Measurements from ENCODE around the gene AKAP7. TPM values are rescaled to one million over a fixed set of nuclear protein-coding genes. Genes with fewer than 3 reads are reported as not detected.

Gene AKAP7
- total RNA-seq, 4 donors from 2014 or later, result 2.2 to 5.7 (median 3.1) TPM

GRCh38 chr6:131305037-131305850, 170.0 kb downstream of the AKAP7 start:
- intact Hi-C loops (cut with DNase I; ENCODE audit: low total_unique reads), result no loop called here

GRCh38 chr6:131309437-131309836, 174.2 kb downstream of the AKAP7 start:
- WGBS, 2 donors, result 94 to 97% methylated on average over 1 of the region's 1 CpG
- intact Hi-C loops (cut with DNase I; ENCODE audit: low total_unique reads), result no loop called here
- H3K4me3 ChIP-seq (ENCODE audit: low read depth, poor library complexity, severe bottlenecking), result no peak overlapping the region
- TF ChIP-seq, protein P1, sequence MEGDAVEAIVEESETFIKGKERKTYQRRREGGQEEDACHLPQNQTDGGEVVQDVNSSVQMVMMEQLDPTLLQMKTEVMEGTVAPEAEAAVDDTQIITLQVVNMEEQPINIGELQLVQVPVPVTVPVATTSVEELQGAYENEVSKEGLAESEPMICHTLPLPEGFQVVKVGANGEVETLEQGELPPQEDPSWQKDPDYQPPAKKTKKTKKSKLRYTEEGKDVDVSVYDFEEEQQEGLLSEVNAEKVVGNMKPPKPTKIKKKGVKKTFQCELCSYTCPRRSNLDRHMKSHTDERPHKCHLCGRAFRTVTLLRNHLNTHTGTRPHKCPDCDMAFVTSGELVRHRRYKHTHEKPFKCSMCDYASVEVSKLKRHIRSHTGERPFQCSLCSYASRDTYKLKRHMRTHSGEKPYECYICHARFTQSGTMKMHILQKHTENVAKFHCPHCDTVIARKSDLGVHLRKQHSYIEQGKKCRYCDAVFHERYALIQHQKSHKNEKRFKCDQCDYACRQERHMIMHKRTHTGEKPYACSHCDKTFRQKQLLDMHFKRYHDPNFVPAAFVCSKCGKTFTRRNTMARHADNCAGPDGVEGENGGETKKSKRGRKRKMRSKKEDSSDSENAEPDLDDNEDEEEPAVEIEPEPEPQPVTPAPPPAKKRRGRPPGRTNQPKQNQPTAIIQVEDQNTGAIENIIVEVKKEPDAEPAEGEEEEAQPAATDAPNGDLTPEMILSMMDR (IDR thresholded peaks at IDR 0.05), result no peak
- no peak for TF ChIP-seq POLR2A (IDR thresholded peaks at IDR 0.05)
- no peak for DNase-seq (ENCODE audit: low spot score in 2 of 2)

More at GRCh38 chr6:131305037-131305850, 170.0 kb downstream of the AKAP7 start:
- no peak for TF ChIP-seq POLR2A (IDR thresholded peaks at IDR 0.05)
- TF ChIP-seq, protein P1 (IDR thresholded peaks at IDR 0.05), result no peak
- DNase-seq (ENCODE audit: low spot score in 2 of 2), result no peak
- 79 to 82% methylated on average over 6 of the region's 6 CpGs for WGBS, 2 donors
- H3K4me3 ChIP-seq (ENCODE audit: low read depth, poor library complexity, severe bottlenecking), result no peak overlapping the region

GRCh38 chr6:131314838-131315237, 179.6 kb downstream of the AKAP7 start:
- no peak for DNase-seq (ENCODE audit: low spot score in 2 of 2)
- 92 to 96% methylated on average over 2 of the region's 2 CpGs for WGBS, 2 donors

GRCh38 chr6:131316654-131317053, 181.4 kb downstream of the AKAP7 start:
- DNase-seq (ENCODE audit: low spot score in 2 of 2), result no peak
- TF ChIP-seq, protein P1 (IDR thresholded peaks at IDR 0.05), result no peak
- no peak for TF ChIP-seq POLR2A (IDR thresholded peaks at IDR 0.05)
- 86 to 94% methylated on average over 1 of the region's 1 CpG for WGBS, 2 donors
- intact Hi-C loops (cut with DNase I; ENCODE audit: low total_unique reads), result no loop called here
- H3K4me3 ChIP-seq (ENCODE audit: low read depth, poor library complexity, severe bottlenecking), result no peak overlapping the region

More at GRCh38 chr6:131314838-131315237, 179.6 kb downstream of the AKAP7 start:
- H3K4me3 ChIP-seq (ENCODE audit: low read depth, poor library complexity, severe bottlenecking), result no peak overlapping the region
- TF ChIP-seq, protein P1 (IDR thresholded peaks at IDR 0.05), result no peak
- TF ChIP-seq POLR2A (IDR thresholded peaks at IDR 0.05), result no peak
- intact Hi-C loops (cut with DNase I; ENCODE audit: low total_unique reads), result no loop called here

DNA sequence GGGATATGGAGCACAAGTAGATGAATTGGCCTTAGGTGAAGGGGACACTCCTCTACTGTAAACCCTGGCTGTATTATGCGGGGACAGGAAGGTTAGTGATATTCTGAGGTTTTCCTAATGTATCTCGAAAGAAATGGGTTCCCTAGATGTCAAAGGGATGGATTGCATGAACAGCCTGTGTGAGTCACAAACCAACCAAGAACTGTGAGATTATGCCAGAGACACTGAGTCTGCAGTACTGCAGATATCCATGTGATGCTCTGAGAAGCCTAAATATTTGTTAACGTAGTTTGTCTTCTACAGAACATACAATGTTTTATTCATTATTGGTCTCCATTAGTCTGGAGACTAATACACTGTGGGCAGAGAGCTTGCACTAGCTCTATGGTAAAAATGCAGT, 182.2 kb downstream of the AKAP7 start:
- DNase-seq (ENCODE audit: low spot score in 2 of 2), result no peak
- TF ChIP-seq, protein P1 (IDR thresholded peaks at IDR 0.05), result no peak
- TF ChIP-seq POLR2A (IDR thresholded peaks at IDR 0.05), result no peak
- intact Hi-C loops (cut with DNase I; ENCODE audit: low total_unique reads), result no loop called here
- H3K4me3 ChIP-seq (ENCODE audit: low read depth, poor library complexity, severe bottlenecking), result no peak overlapping the region
- 84 to 90% methylated on average over 3 of the region's 3 CpGs for WGBS, 2 donors

Data from lower leg skin (tissue), 4 donors.